Esophagus (tissue), 2 donors: ENCODE measurements around the gene TBC1D24. TPM values are rescaled to one million over a fixed set of nuclear protein-coding genes. Genes with fewer than 3 reads are reported as not detected.

Source experiments
- H3K27ac ChIP-seq, 2 donors: one replicate each; pipeline ENCODE4 v1.5.1; 2013; ENCODE audit warnings: low read depth in 2 of 2, mild to moderate bottlenecking in 2 of 2, inconsistent platforms in 1 of 2, low read length in 1 of 2, moderate library complexity in 1 of 2
- H3K27me3 ChIP-seq, 2 donors: one replicate each; pipeline ENCODE4 v1.6.1; 2013; ENCODE audit warnings: low read length in 2 of 2, control low read depth in 1 of 2, mild to moderate bottlenecking in 1 of 2; ENCODE audit not compliant: insufficient read depth in 2 of 2, control insufficient read depth in 1 of 2
- H3K36me3 ChIP-seq, 2 donors: one replicate each; pipeline ENCODE4 v1.6.1; 2013; ENCODE audit warnings: low read length in 1 of 2; ENCODE audit not compliant: control insufficient read depth in 2 of 2, insufficient read depth in 2 of 2
- H3K4me1 ChIP-seq, 2 donors: one replicate each; pipeline ENCODE4 v1.6.1; 2013; ENCODE audit warnings: low read length in 1 of 2; ENCODE audit not compliant: control insufficient read depth in 2 of 2, insufficient read depth in 2 of 2
- H3K4me3 ChIP-seq, 2 donors: one replicate each; pipeline ENCODE4 v1.5.1; 2013; ENCODE audit warnings: low read length in 2 of 2, mild to moderate bottlenecking in 2 of 2, low read depth in 1 of 2, moderate library complexity in 1 of 2
- H3K9me3 ChIP-seq, 2 donors: one replicate each; pipeline ENCODE4 v1.6.1; 2013; ENCODE audit warnings: mild to moderate bottlenecking in 2 of 2, low read depth in 1 of 2, low read length in 1 of 2, moderate library complexity in 1 of 2; ENCODE audit not compliant: control insufficient read depth in 2 of 2, insufficient read depth in 1 of 2
- WGBS, 2 donors: extraction: QIAGEN DNeasy Blood & Tissue Kit; methylation state at CpG; one replicate each; pipeline ENCODE4 v1.1.7; 2013; 5-methylcytosine and 5-hydroxymethylcytosine counted together
- polyA plus RNA-seq, 2 donors: library from polyadenylated mRNA; stranded (reverse); fragments of 200-250 nt; gene quantifications; one replicate each; pipeline ENCODE4 v1.2.3, GENCODE V29; 2013
- donor health status: healthy with polysubstance abuse.
- donor health status: Bipolar disorder and iron deficiency.

Gene TBC1D24
- polyA plus RNA-seq, 2 donors = 1.3 to 2.8 TPM

- Histone ChIP-seq H3K27me3 (no peaks in the 10 kb centered on the region), H3K9me3 (no peaks in the 10 kb centered on the region), H3K4me3 (peak overlapping the region; percentile 90 to 92), H3K36me3 (peaks cover 0 to 4% of the 10 kb centered on the region in 2 donors), H3K27ac (peak overlapping the region; percentile 9 to 98), H3K4me1 (peaks cover 12 to 34% of the 10 kb centered on the region in 2 donors)
- WGBS, 2 donors = 33 to 35% methylated on average over 15 of the region's 15 CpGs
Measured at GRCh38 chr16:2512735-2513404, 37.9 kb downstream of the TBC1D24 start.

- Histone ChIP-seq H3K36me3 (peaks cover 0 to 4% of the 10 kb centered on the region in 2 donors), H3K4me3 (peak within 1 kb of the TSS; percentile 90 to 92), H3K27ac (peak within 1 kb of the TSS; percentile 98 to 99), H3K4me1 (peaks cover 12 to 42% of the 10 kb centered on the region in 2 donors), H3K9me3 (no peaks in the 10 kb centered on the region), H3K27me3 (no peaks in the 10 kb centered on the region)
- WGBS, 2 donors = 1% methylated on average over 101 to 122 of the region's 122 CpGs
Measured at GRCh38 chr16:2513405-2514332, 38.7 kb downstream of the TBC1D24 start, which contains the start of gene ATP6V0C. ATP6V0C (plus strand) TSS chr16:2513952; CDS start chr16:2514104, 152 bp downstream.

- Histone ChIP-seq H3K27ac (peak overlapping the region; percentile 98 to 99), H3K4me3 (peak overlapping the region; percentile 90 to 92), H3K27me3 (no peaks in the 10 kb centered on the region), H3K36me3 (peaks cover 0 to 10% of the 10 kb centered on the region in 2 donors), H3K4me1 (peaks cover 12 to 51% of the 10 kb centered on the region in 2 donors), H3K9me3 (no peaks in the 10 kb centered on the region)
- 1% methylated on average over 31 to 63 of the region's 63 CpGs for WGBS, 2 donors
Measured at GRCh38 chr16:2514333-2515179, 39.6 kb downstream of the TBC1D24 start.

DNA sequence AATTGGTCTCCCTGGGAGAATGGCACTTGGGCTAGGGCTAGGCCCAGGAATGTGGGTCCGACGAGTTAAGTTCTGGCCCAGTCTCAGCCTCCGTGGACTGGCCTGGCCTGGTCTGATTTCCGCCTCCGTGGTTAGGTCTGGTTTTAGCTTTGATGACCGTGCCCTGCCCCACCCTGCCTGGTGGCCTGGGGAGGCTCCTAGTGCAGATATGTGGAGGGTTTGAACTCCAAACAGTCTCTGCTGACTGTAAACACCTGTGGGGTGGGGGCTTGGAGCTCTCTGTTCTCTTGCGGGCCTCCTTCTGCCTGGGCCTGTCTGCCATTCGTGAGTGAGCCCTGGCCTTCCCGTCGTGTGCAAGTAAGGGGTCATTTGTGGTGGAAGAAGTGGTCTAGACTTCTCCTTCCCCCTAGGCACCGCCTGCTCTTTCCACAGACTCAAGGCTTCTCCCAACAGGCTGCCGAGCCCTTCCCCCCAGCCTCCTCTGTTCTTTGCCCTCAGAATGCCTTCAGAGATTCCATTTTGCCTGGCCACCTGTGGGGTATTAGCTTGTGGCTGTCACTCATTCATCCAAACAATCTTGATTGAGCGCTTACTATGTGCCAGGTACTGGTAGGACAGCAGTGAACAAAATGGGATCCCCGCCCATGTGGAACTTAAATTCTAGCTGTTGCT lies 40.4 kb downstream of the TBC1D24 start:
- H3K9me3 ChIP-seq = no peaks in the 10 kb centered on the region
- 21 to 25% methylated on average over 14 of the region's 14 CpGs for WGBS, 2 donors
- H3K4me1 ChIP-seq = peaks cover 12 to 51% of the 10 kb centered on the region in 2 donors
- H3K4me3 ChIP-seq = peak overlapping the region; percentile 90 to 92
- H3K27me3 ChIP-seq = no peaks in the 10 kb centered on the region
- H3K36me3 ChIP-seq = peaks cover 0 to 11% of the 10 kb centered on the region in 2 donors
- H3K27ac ChIP-seq = peak overlapping the region; percentile 98 to 99

DNA sequence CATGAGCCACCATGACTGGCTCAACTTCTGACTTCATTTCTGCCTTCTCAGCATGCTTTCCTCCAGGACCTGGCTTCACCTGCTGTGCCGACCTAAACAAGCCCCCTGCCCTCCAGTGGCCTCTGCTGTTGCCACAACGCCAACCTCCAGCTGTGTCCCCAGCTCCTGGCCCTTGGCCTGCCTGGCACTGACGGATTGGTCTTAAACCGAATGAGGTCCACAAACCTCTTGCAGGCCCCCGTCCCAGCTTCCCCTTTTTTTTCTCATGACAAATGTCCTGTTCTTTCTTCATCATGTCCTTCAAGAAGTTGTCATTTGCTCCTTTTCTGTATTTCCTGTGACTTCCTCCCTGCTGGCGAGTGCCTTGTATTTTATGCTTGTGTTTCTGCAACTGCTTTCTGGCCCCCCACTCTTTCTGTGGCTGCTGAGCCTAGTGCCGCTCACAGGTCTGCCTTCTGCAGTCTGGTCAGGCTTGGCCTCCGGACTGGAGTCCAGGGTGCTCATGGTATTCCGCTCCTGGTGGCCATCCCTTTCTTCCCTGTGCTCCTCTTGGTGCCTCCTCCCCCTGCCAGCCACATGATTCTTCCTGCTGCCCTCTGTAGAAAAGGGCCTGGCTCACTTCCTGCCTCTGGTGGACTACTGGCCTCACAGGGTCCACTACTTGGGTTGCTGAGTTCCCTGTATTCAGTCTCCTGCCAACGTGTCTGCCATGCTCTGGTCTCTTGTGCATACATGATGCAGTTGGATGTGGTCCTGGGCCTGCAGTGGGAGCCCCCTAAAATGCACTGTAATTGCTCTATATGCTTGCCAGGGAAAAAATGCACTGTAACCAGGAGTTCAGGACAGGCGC lies 41.7 kb downstream of the TBC1D24 start:
- H3K27ac ChIP-seq = peak overlapping the region; percentile 98 to 99
- peaks cover 0 to 11% of the 10 kb centered on the region in 2 donors for H3K36me3 ChIP-seq
- H3K4me3 ChIP-seq = peak overlapping the region; percentile 15 to 92
- H3K27me3 ChIP-seq = no peaks in the 10 kb centered on the region
- no peaks in the 10 kb centered on the region for H3K9me3 ChIP-seq
- peaks cover 16 to 51% of the 10 kb centered on the region in 2 donors for H3K4me1 ChIP-seq
- WGBS, 2 donors = 56 to 57% methylated on average over 11 of the region's 11 CpGs

DNA sequence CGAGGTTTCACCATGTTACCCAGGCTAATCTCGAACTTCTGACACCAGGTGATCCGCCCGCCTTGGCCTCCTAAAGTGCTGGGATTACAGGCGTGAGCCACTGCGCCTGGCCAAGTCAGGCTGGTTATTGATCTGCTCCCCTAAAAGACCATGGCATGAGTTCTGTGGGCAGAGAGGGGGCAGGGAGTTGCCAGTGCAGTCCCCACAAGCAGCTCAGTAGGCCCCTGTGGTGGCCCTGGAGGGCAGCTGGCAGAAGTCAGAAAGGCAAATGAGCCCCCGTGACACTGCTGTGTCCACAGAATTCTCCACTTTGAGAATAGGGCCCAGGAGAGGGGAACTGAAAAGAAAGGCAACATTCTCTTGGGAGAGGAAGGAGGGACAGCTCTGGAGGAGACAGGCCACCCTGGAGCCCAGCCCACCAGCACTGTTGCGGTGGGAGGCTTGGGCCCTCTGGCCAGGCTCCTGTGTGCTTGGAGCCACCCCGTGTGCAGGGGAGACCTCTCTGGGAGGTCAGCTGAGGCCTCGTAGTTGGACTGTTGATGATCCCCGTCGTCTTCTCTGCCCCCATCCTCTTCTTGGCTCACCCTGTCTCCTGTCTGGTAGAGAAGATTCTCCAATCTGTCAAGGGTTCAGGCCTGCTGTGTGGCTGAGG lies 43.2 kb downstream of the TBC1D24 start:
- Histone ChIP-seq H3K4me3 (no peak overlapping the region), H3K27ac (peak overlapping the region; percentile 32 to 76), H3K36me3 (peaks cover 0 to 11% of the 10 kb centered on the region in 2 donors), H3K9me3 (no peaks in the 10 kb centered on the region), H3K27me3 (no peaks in the 10 kb centered on the region), H3K4me1 (peaks cover 16 to 49% of the 10 kb centered on the region in 2 donors)
- 69 to 71% methylated on average over 12 of the region's 12 CpGs for WGBS, 2 donors

GRCh38 chr16:2518823-2519710 lies 44.1 kb downstream of the TBC1D24 start:
- 82 to 83% methylated on average over 39 of the region's 39 CpGs for WGBS, 2 donors
- H3K36me3 ChIP-seq = peaks cover 5 to 20% of the 10 kb centered on the region in 2 donors

More at GRCh38 chr16:2518823-2519710, 44.1 kb downstream of the TBC1D24 start:
- Histone ChIP-seq H3K4me3 (no peak overlapping the region), H3K27me3 (no peaks in the 10 kb centered on the region), H3K4me1 (peaks cover 19 to 47% of the 10 kb centered on the region in 2 donors), H3K9me3 (no peaks in the 10 kb centered on the region), H3K27ac (peak overlapping the region; percentile 60 to 85)
